D721Med (cell line): ENCODE measurements around the gene OR2B2.
A peak's percentile ranks its signal among the peaks of the same experiment; 100 is the strongest.

Experiments used
- DNase-seq: peaks from one replicate; pipeline ENCODE4 v3.0.0; 2011; ENCODE audit warnings: low spot score; ENCODE audit not compliant: insufficient read length
- FAIRE-seq: peaks from 2 replicates; lab custom pipeline; 2011; peaks lifted over from hg19 to GRCh38; lab: Jason Lieb, UNC
- CTCF ChIP-seq: IDR thresholded peaks from 2 replicates; pipeline ENCODE4 v1.5.1; 2012; ENCODE audit warnings: mild to moderate bottlenecking, control low read depth; ENCODE audit not compliant: insufficient read depth; ENCODE audit errors: missing control alignments

OR2B2 gene

GRCh38 chr6:27899543-27899942 lies 12.7 kb downstream of the OR2B2 start:
- FAIRE-seq (no peak), DNase-seq (no peak)
- TF ChIP-seq CTCF, result no peak

- no peak for FAIRE-seq
Measured at GRCh38 chr6:27897580-27898206, 14.5 kb downstream of the OR2B2 start.

GRCh38 chr6:27896398-27896796 lies 15.8 kb downstream of the OR2B2 start:
- TF ChIP-seq CTCF, result no peak
- no peak for DNase-seq
- no peak for FAIRE-seq

More at GRCh38 chr6:27897580-27898206, 14.5 kb downstream of the OR2B2 start:
- TF ChIP-seq CTCF, result no peak
- no peak for DNase-seq

GRCh38 chr6:27894839-27895762 lies 17.1 kb downstream of the OR2B2 start:
- peak; percentile 97 for TF ChIP-seq CTCF
- FAIRE-seq (peak; percentile 41), DNase-seq (no peak)

GRCh38 chr6:27893836-27894807 lies 18.1 kb downstream of the OR2B2 start:
- FAIRE-seq, result no peak
- DNase-seq, result no peak
- no peak for TF ChIP-seq CTCF

GRCh38 chr6:27893059-27893835 lies 18.9 kb downstream of the OR2B2 start:
- FAIRE-seq (peak; percentile 21), DNase-seq (peak; percentile 42)
- TF ChIP-seq CTCF, result no peak
